Endothelial cell of umbilical vein (primary cell): ENCODE results near the gene RAD1. TPM values are rescaled to one million over a fixed set of nuclear protein-coding genes. Genes with fewer than 3 reads are reported as not detected.

ENCODE experiments used
- BruUV-seq: library from RNA; stranded (reverse); fragments of 400-500 nt; replicated peaks from 2 replicates; lab custom pipeline; 2021; lab: Mats Ljungman, UMichigan
- CTCF ChIA-PET: fragments of 300-600, 350-600 bp; sonication (Branson Sonifier 250); formaldehyde crosslinking; loops from one replicate; lab custom pipeline; 2021; ENCODE audit warnings: antibody characterized with exemption, inconsistent platforms; lab: Charles Lee
- POLR2A ChIA-PET: fragments of 300-600, 350-600 bp; sonication (Branson Sonifier 250); formaldehyde crosslinking; loops from one replicate; lab custom pipeline; 2021; ENCODE audit warnings: antibody characterized with exemption, inconsistent platforms; lab: Charles Lee
- DNase-seq: peaks from one replicate; pipeline ENCODE4 v3.0.0-alpha.2; 2011; ENCODE audit warnings: low read depth, low spot score
- FAIRE-seq: peaks from 2 replicates; lab custom pipeline; 2011; peaks lifted over from hg19 to GRCh38; lab: Jason Lieb, UNC
- H2AFZ ChIP-seq: 2 replicates; pipeline ENCODE4 v1.6.0; 2012; ENCODE audit warnings: low read depth, low read length, control low read depth, inconsistent platforms
- H3K27ac ChIP-seq: 2 replicates; pipeline ENCODE4 v1.5.1; 2011; ENCODE audit warnings: low read depth, mild to moderate bottlenecking, control low read depth, low read length, moderate library complexity; ENCODE audit not compliant: insufficient read depth
- H3K27me3 ChIP-seq, 2 experiments: 2 replicates each; pipeline versions ENCODE4 v1.6.0 to v1.6.1; 2011; ENCODE audit warnings: low read length in 2 of 2, mixed read lengths in 1 of 2; ENCODE audit not compliant: control insufficient read depth in 2 of 2, insufficient read depth in 2 of 2
- H3K36me3 ChIP-seq, 2 experiments: 2 replicates in 1 of 2; 3 replicates in 1 of 2; pipeline ENCODE4 v1.5.1; 2011; ENCODE audit warnings: low read length in 2 of 2, mild to moderate bottlenecking in 1 of 2, moderate library complexity in 1 of 2; ENCODE audit not compliant: control insufficient read depth in 2 of 2, insufficient read depth in 2 of 2; ENCODE audit errors: extremely low read depth in 1 of 2
- H3K4me1 ChIP-seq: 3 replicates; pipeline ENCODE4 v1.5.1; 2011; ENCODE audit warnings: mild to moderate bottlenecking, low read length; ENCODE audit not compliant: control insufficient read depth, insufficient read depth; ENCODE audit errors: extremely low read depth
- H3K4me2 ChIP-seq: 2 replicates; pipeline ENCODE4 v1.6.1; 2011; ENCODE audit warnings: low read length, control low read depth, mixed read lengths; ENCODE audit not compliant: insufficient read depth
- H3K4me3 ChIP-seq, 3 experiments: fragments of 200-600 bp in 1 of 3; sonication (generic), shearing (Covaris generic) in 1 of 3; replicated peaks in 1 of 3; 2 replicates each; pipeline ENCODE4 v1.5.1; 2011 to 2016; ENCODE audit warnings: control low read depth in 3 of 3, low read length in 3 of 3, mild to moderate bottlenecking in 2 of 3, inconsistent platforms in 1 of 3, low read depth in 1 of 3, moderate library complexity in 1 of 3; ENCODE audit not compliant: insufficient read depth in 1 of 3
- H3K79me2 ChIP-seq: 2 replicates; pipeline ENCODE4 v1.6.0; 2012; ENCODE audit warnings: low read length, inconsistent platforms; ENCODE audit not compliant: control insufficient read depth, insufficient read depth
- H3K9ac ChIP-seq: replicated peaks from 2 replicates; pipeline ENCODE3; 2011; ENCODE audit warnings: low read length, control low read depth; ENCODE audit not compliant: insufficient read depth; ENCODE audit errors: extremely low read depth
- H3K9me1 ChIP-seq: replicated peaks from 3 replicates; pipeline ENCODE4 v1.6.0; 2011; ENCODE audit warnings: mild to moderate bottlenecking, low read length; ENCODE audit not compliant: control insufficient read depth, insufficient read depth; ENCODE audit errors: extremely low read depth
- H3K9me3 ChIP-seq: replicated peaks from 2 replicates; pipeline ENCODE4 v1.5.1; 2012; ENCODE audit warnings: low read length, inconsistent platforms; ENCODE audit not compliant: control insufficient read depth, insufficient read depth
- H4K20me1 ChIP-seq: replicated peaks from 2 replicates; pipeline ENCODE3; 2011; ENCODE audit warnings: mild to moderate bottlenecking, low read length; ENCODE audit not compliant: control insufficient read depth, insufficient read depth; ENCODE audit errors: extremely low read depth
- CTCF ChIP-seq, 2 donors: IDR thresholded peaks; 1 replicate in 1 of 2; 2 replicates in 1 of 2; pipeline ENCODE4 v1.5.1; 2011; ENCODE audit warnings: low read length in 2 of 2, mild to moderate bottlenecking in 2 of 2, moderate library complexity in 2 of 2, control low read depth in 1 of 2, inconsistent platforms in 1 of 2, low read depth in 1 of 2; ENCODE audit not compliant: insufficient read depth in 1 of 2; ENCODE audit errors: extremely low read depth in 1 of 2
- EZH2 ChIP-seq: IDR thresholded peaks from 2 replicates; pipeline ENCODE4 v1.6.1; 2012; ENCODE audit warnings: borderline replicate concordance, low read depth, mild to moderate bottlenecking, moderate library complexity, low read length, inconsistent platforms; ENCODE audit not compliant: severe bottlenecking
- FOS ChIP-seq: IDR thresholded peaks from 2 replicates; pipeline ENCODE4 v1.6.1; 2011; ENCODE audit warnings: mild to moderate bottlenecking, low read length, moderate library complexity, borderline replicate concordance; ENCODE audit not compliant: insufficient read depth
- GATA2 ChIP-seq: IDR thresholded peaks from 2 replicates; pipeline ENCODE4 v1.7.0; 2011; ENCODE audit warnings: low read depth, mild to moderate bottlenecking, moderate library complexity, mixed read lengths, low read length; ENCODE audit not compliant: insufficient read length, insufficient read depth
- JUN ChIP-seq: IDR thresholded peaks from 2 replicates; pipeline ENCODE4 v1.6.1; 2011; ENCODE audit warnings: borderline replicate concordance, low read depth; ENCODE audit not compliant: insufficient read length, insufficient read depth
- MAX ChIP-seq: IDR thresholded peaks from 2 replicates; pipeline ENCODE4 v1.6.1; 2011; ENCODE audit not compliant: insufficient read depth, insufficient read length
- MYC ChIP-seq: IDR thresholded peaks from one replicate; pipeline ENCODE4 v1.6.1; 2011; ENCODE audit warnings: mild to moderate bottlenecking, low read depth, low read length
- POLR2A ChIP-seq: IDR thresholded peaks from 2 replicates; pipeline ENCODE4 v1.6.1; 2012; ENCODE audit warnings: low read depth, mild to moderate bottlenecking, control low read depth, low read length
- POLR2AphosphoS5 ChIP-seq: IDR thresholded peaks from 2 replicates; pipeline ENCODE4 v1.6.1; 2012; ENCODE audit warnings: low read depth, mild to moderate bottlenecking, control low read depth, low read length, moderate library complexity; ENCODE audit not compliant: insufficient read depth
- dilution Hi-C: fragments of 300-500 bp; cut with MboI; formaldehyde crosslinking; loops from one replicate; pipeline ENCODE4 v1.15.0; 2019; ENCODE audit warnings: low sequenced_read_pairs; ENCODE audit not compliant: extremely low pct_ligation_motif_present
- intact Hi-C: fragments of 100-400 bp; cut with micrococcal nuclease; formaldehyde crosslinking; loops from one replicate; pipeline ENCODE4 v1.10.0; 2022
- polyA plus RNA-seq, 4 experiments: library from polyadenylated mRNA; depleted of rRNA in 3 of 4; stranded (reverse) in 3 of 4; unstranded in 1 of 4; fragments of >200 nt; gene quantifications; 2 replicates each; pipeline versions ENCODE4 v1.2.1 to v1.2.3, GENCODE V29; 2011 to 2012; ENCODE audit warnings: missing spikeins in 1 of 4
- total RNA-seq: library from RNA; stranded (reverse); gene quantifications from 2 replicates; pipeline ENCODE4 v1.2.3, GENCODE V29; 2021

Gene RAD1
- total and polyA plus RNA-seq, 2 donors (not counting 3 experiments of a cell fraction or from before 2014, with no cell fraction given): 10.7 to 22.2 TPM

- Histone ChIP-seq H3K27ac (no peak overlapping the region), H3K27me3 (no peaks in the 10 kb centered on the region), H3K4me1 (no peaks in the 10 kb centered on the region), H3K9me3 (no peaks in the 10 kb centered on the region), H3K9me1 (no peaks in the 10 kb centered on the region), H2AFZ (no peak overlapping the region), H3K4me2 (no peak overlapping the region), H4K20me1 (no peaks in the 10 kb centered on the region), H3K9ac (no peak overlapping the region), H3K36me3 (no peaks in the 10 kb centered on the region), H3K79me2 (no peaks in the 10 kb centered on the region), H3K4me3 (no peak overlapping the region)
- intact Hi-C loops: no loop called here
- no peak for DNase-seq
- FAIRE-seq: no peak
- dilution Hi-C loops: no loop called here
- BruUV-seq: no TSS peak
- ChIA-PET CTCF (interaction anchor here (1.1 to 2.4 kb wide), 2 partner anchors 26 to 28 kb away, joined by 3 to 12 read pairs; no protein-coding TSS in a partner anchor), POLR2A (no interaction called here)
- TF ChIP-seq FOS: no peak
- no peak for TF ChIP-seq MAX
Measured at GRCh38 chr5:34870382-34870781, 44.9 kb downstream of the RAD1 start.

- H3K4me1 ChIP-seq: peaks cover 3% of the 10 kb centered on the region
- no peaks in the 10 kb centered on the region for H3K27me3 ChIP-seq
- dilution Hi-C loops (no loop called here), intact Hi-C loops (no loop called here)
- BruUV-seq: no TSS peak
- FAIRE-seq: no peak
- H3K9me3 ChIP-seq: no peaks in the 10 kb centered on the region
- H2AFZ ChIP-seq: no peak overlapping the region
- POLR2A ChIA-PET: no interaction called here
- no peak overlapping the region for H3K27ac ChIP-seq
- H3K9me1 ChIP-seq: no peaks in the 10 kb centered on the region
- H3K36me3 ChIP-seq: no peaks in the 10 kb centered on the region
- TF ChIP-seq GATA2: no peak
- no peak for TF ChIP-seq POLR2A
- no peak for TF ChIP-seq JUN
- no peak for TF ChIP-seq FOS
- TF ChIP-seq EZH2: no peak
- no peak for TF ChIP-seq MAX
- TF ChIP-seq CTCF (IDR thresholded peaks at IDR 0.05; ENCODE audit: extremely low read depth in 1 of 2, insufficient read depth in 1 of 2, low read depth in 1 of 2, low read length in 2 of 2): no peak
- TF ChIP-seq POLR2AphosphoS5: no peak
- TF ChIP-seq MYC: no peak
- H3K79me2 ChIP-seq: no peaks in the 10 kb centered on the region
- DNase-seq: no peak
- no peaks in the 10 kb centered on the region for H4K20me1 ChIP-seq
- no peak overlapping the region for H3K4me3 ChIP-seq
- CTCF ChIA-PET: interaction anchor here (0.9 to 2.4 kb wide), 4 partner anchors 17 to 29 kb away, joined by 3 to 12 read pairs (median 4); no protein-coding TSS in a partner anchor
- no peak overlapping the region for H3K4me2 ChIP-seq
- H3K9ac ChIP-seq: no peak overlapping the region
Measured at GRCh38 chr5:34869256-34869655, 46.0 kb downstream of the RAD1 start.
